Activated naive CD8-positive, alpha-beta T cell treated with anti-CD3 and anti-CD28 coated beads, Interleukin-2, amount 10 ng/mL, durations not matched to agents 7 days and 5 days (primary cell): Measurements from ENCODE around the gene ZNF346. TPM values are rescaled to one million over a fixed set of nuclear protein-coding genes. Genes with fewer than 3 reads are reported as not detected.

Experiments used
- ATAC-seq: fragments of 150-1000 bp; cut with Tn5 transposase; one replicate; pipeline ENCODE4 v1.10.0; 2021; ENCODE audit warnings: low read depth, moderate library complexity
- POLR2A ChIA-PET: fragments of 350-600 bp; sonication (Branson Sonifier 250); formaldehyde crosslinking; loops from one replicate; lab custom pipeline; 2021; ENCODE audit warnings: antibody characterized with exemption; lab: Charles Lee
- DNase-seq: peaks from one replicate; pipeline ENCODE4 v3.0.0; 2021
- H3K27ac Mint-ChIP-seq: one replicate; pipeline ENCODE4 v1.8.0; 2022; ENCODE audit warnings: mild to moderate bottlenecking, mixed read lengths
- H3K27me3 Mint-ChIP-seq: one replicate; pipeline ENCODE4 v1.8.0; 2022; ENCODE audit warnings: mild to moderate bottlenecking, moderate library complexity, mixed read lengths
- H3K36me3 Mint-ChIP-seq: one replicate; pipeline ENCODE4 v1.8.0; 2021; ENCODE audit warnings: mild to moderate bottlenecking, mixed read lengths
- H3K4me1 Mint-ChIP-seq: one replicate; pipeline ENCODE4 v1.8.0; 2021; ENCODE audit warnings: mixed read lengths
- H3K4me3 Mint-ChIP-seq: one replicate; pipeline ENCODE4 v1.8.0; 2022; ENCODE audit warnings: mild to moderate bottlenecking, moderate library complexity, mixed read lengths
- H3K9me3 Mint-ChIP-seq: one replicate; pipeline ENCODE4 v1.8.0; 2021; ENCODE audit warnings: mixed read lengths
- total RNA-seq, 2 experiments: library from RNA; stranded (reverse); gene quantifications; one replicate each; pipeline ENCODE4 v1.2.3, GENCODE V29; 2021

The ZNF346 gene
- total RNA-seq, 2 experiments from 2014 or later: 21.7 to 30.7 TPM

- peak overlapping the region; percentile 96 for H3K4me3 Mint-ChIP-seq
- peaks cover 24% of the 10 kb centered on the region for H3K4me1 Mint-ChIP-seq
- peak overlapping the region; percentile 89 for H3K27ac Mint-ChIP-seq
- POLR2A ChIA-PET: interaction anchor here (0.8 to 1.5 kb wide), 3 partner anchors 12 to 18 kb away, joined by 3 to 5 read pairs (median 4); partner anchors contain the start of gene UIMC1
- H3K9me3 Mint-ChIP-seq: no peaks in the 10 kb centered on the region
- H3K36me3 Mint-ChIP-seq: peaks cover 14% of the 10 kb centered on the region
- ATAC-seq (no peak), DNase-seq (peak; percentile 45)
- H3K27me3 Mint-ChIP-seq: no peaks in the 10 kb centered on the region
Observed at GRCh38 chr5:177023303-177023664, 788 bp downstream of the ZNF346 start.

- Mint-ChIP-seq H3K4me3 (peak overlapping the region; percentile 3), H3K9me3 (peaks cover 2% of the 10 kb centered on the region), H3K4me1 (peaks cover 24% of the 10 kb centered on the region), H3K36me3 (peaks cover 21% of the 10 kb centered on the region), H3K27ac (no peak overlapping the region), H3K27me3 (no peaks in the 10 kb centered on the region)
- no peak for DNase-seq
- POLR2A ChIA-PET: interaction anchor here (0.6 kb wide), 1 partner anchor 277 kb away, joined by 4 read pairs; no protein-coding TSS in a partner anchor
- no peak for ATAC-seq
Observed at GRCh38 chr5:177024559-177024958, 2.1 kb downstream of the ZNF346 start.

GRCh38 chr5:177025101-177025601 is 2.7 kb downstream of the ZNF346 start:
- peaks cover 24% of the 10 kb centered on the region for H3K4me1 Mint-ChIP-seq
- H3K27me3 Mint-ChIP-seq: no peaks in the 10 kb centered on the region
- ATAC-seq: no peak
- no peak overlapping the region for H3K27ac Mint-ChIP-seq
- peaks cover 25% of the 10 kb centered on the region for H3K36me3 Mint-ChIP-seq
- H3K9me3 Mint-ChIP-seq: peaks cover 2% of the 10 kb centered on the region
- H3K4me3 Mint-ChIP-seq: no peak overlapping the region
- POLR2A ChIA-PET: no interaction called here
- DNase-seq: no peak

- Mint-ChIP-seq H3K4me1 (peaks cover 23% of the 10 kb centered on the region), H3K27ac (no peak overlapping the region), H3K4me3 (no peak overlapping the region), H3K36me3 (peaks cover 39% of the 10 kb centered on the region), H3K27me3 (no peaks in the 10 kb centered on the region), H3K9me3 (peaks cover 6% of the 10 kb centered on the region)
- POLR2A ChIA-PET: interaction anchor here (0.7 kb wide), 2 partner anchors 24 to 377 kb away, joined by 3 read pairs; no protein-coding TSS in a partner anchor
- ATAC-seq (no peak), DNase-seq (no peak)
Observed at GRCh38 chr5:177027665-177028064, 5.2 kb downstream of the ZNF346 start.

GRCh38 chr5:177029498-177029897 is 7.0 kb downstream of the ZNF346 start:
- peaks cover 47% of the 10 kb centered on the region for H3K36me3 Mint-ChIP-seq
- H3K4me3 Mint-ChIP-seq: no peak overlapping the region
- POLR2A ChIA-PET: no interaction called here
- peaks cover 17% of the 10 kb centered on the region for H3K4me1 Mint-ChIP-seq
- no peak overlapping the region for H3K27ac Mint-ChIP-seq
- H3K27me3 Mint-ChIP-seq: no peaks in the 10 kb centered on the region
- peaks cover 6% of the 10 kb centered on the region for H3K9me3 Mint-ChIP-seq
- DNase-seq: no peak
- no peak for ATAC-seq

GRCh38 chr5:177035976-177036375 is 13.5 kb downstream of the ZNF346 start:
- H3K9me3 Mint-ChIP-seq: peaks cover 4% of the 10 kb centered on the region
- DNase-seq: no peak
- H3K4me1 Mint-ChIP-seq: peaks cover 13% of the 10 kb centered on the region
- H3K36me3 Mint-ChIP-seq: peaks cover 30% of the 10 kb centered on the region
- ATAC-seq: peak; percentile 74
- peak overlapping the region; percentile 31 for H3K4me3 Mint-ChIP-seq
- H3K27me3 Mint-ChIP-seq: no peaks in the 10 kb centered on the region
- peak overlapping the region; percentile 30 for H3K27ac Mint-ChIP-seq
- POLR2A ChIA-PET: interaction anchor here (0.8 kb wide), 1 partner anchor 31 kb away, joined by 4 read pairs; no protein-coding TSS in a partner anchor

GRCh38 chr5:177036443-177036842 is 13.9 kb downstream of the ZNF346 start:
- Mint-ChIP-seq H3K9me3 (peaks cover 2% of the 10 kb centered on the region), H3K4me3 (no peak overlapping the region), H3K27me3 (no peaks in the 10 kb centered on the region), H3K27ac (no peak overlapping the region), H3K36me3 (peaks cover 27% of the 10 kb centered on the region), H3K4me1 (peaks cover 13% of the 10 kb centered on the region)
- no peak for ATAC-seq
- POLR2A ChIA-PET: interaction anchor here (0.8 kb wide), 1 partner anchor 31 kb away, joined by 4 read pairs; no protein-coding TSS in a partner anchor
- no peak for DNase-seq

- POLR2A ChIA-PET: no interaction called here
- H3K9me3 Mint-ChIP-seq: no peaks in the 10 kb centered on the region
- no peak for ATAC-seq
Observed at GRCh38 chr5:177036921-177037320, 14.4 kb downstream of the ZNF346 start.

GRCh38 chr5:177040814-177041420 is 18.4 kb downstream of the ZNF346 start:
- Mint-ChIP-seq H3K4me1 (peaks cover 6% of the 10 kb centered on the region), H3K36me3 (peaks cover 9% of the 10 kb centered on the region), H3K9me3 (no peaks in the 10 kb centered on the region), H3K4me3 (no peak overlapping the region), H3K27me3 (no peaks in the 10 kb centered on the region), H3K27ac (no peak overlapping the region)
- DNase-seq (no peak), ATAC-seq (no peak)
- POLR2A ChIA-PET: no interaction called here

More at GRCh38 chr5:177036921-177037320, 14.4 kb downstream of the ZNF346 start:
- DNase-seq: no peak
- Mint-ChIP-seq H3K27ac (no peak overlapping the region), H3K36me3 (peaks cover 23% of the 10 kb centered on the region), H3K4me3 (no peak overlapping the region), H3K27me3 (no peaks in the 10 kb centered on the region), H3K4me1 (peaks cover 11% of the 10 kb centered on the region)

GRCh38 chr5:177041936-177042335 is 19.4 kb downstream of the ZNF346 start:
- Mint-ChIP-seq H3K27me3 (no peaks in the 10 kb centered on the region), H3K9me3 (no peaks in the 10 kb centered on the region), H3K27ac (no peak overlapping the region), H3K4me3 (no peak overlapping the region), H3K4me1 (no peaks in the 10 kb centered on the region), H3K36me3 (peaks cover 6% of the 10 kb centered on the region)
- POLR2A ChIA-PET: no interaction called here
- DNase-seq (no peak), ATAC-seq (no peak)

GRCh38 chr5:177043114-177043513 is 20.6 kb downstream of the ZNF346 start:
- no peaks in the 10 kb centered on the region for H3K27me3 Mint-ChIP-seq
- H3K36me3 Mint-ChIP-seq: peaks cover 12% of the 10 kb centered on the region
- H3K27ac Mint-ChIP-seq: no peak overlapping the region
- DNase-seq (no peak), ATAC-seq (no peak)
- H3K4me1 Mint-ChIP-seq: no peaks in the 10 kb centered on the region
- no peak overlapping the region for H3K4me3 Mint-ChIP-seq
- POLR2A ChIA-PET: no interaction called here
- no peaks in the 10 kb centered on the region for H3K9me3 Mint-ChIP-seq

GRCh38 chr5:177043958-177044357 is 21.5 kb downstream of the ZNF346 start:
- Mint-ChIP-seq H3K4me3 (no peak overlapping the region), H3K4me1 (no peaks in the 10 kb centered on the region), H3K27me3 (no peaks in the 10 kb centered on the region), H3K27ac (no peak overlapping the region), H3K9me3 (no peaks in the 10 kb centered on the region), H3K36me3 (peaks cover 15% of the 10 kb centered on the region)
- ATAC-seq (no peak), DNase-seq (no peak)
- POLR2A ChIA-PET: interaction anchor here (0.5 to 0.6 kb wide), 2 partner anchors 12 to 143 kb away, joined by 3 read pairs; no protein-coding TSS in a partner anchor

GRCh38 chr5:177044641-177045040 is 22.1 kb downstream of the ZNF346 start:
- peaks cover 15% of the 10 kb centered on the region for H3K36me3 Mint-ChIP-seq
- no peak overlapping the region for H3K4me3 Mint-ChIP-seq
- no peaks in the 10 kb centered on the region for H3K9me3 Mint-ChIP-seq
- no peaks in the 10 kb centered on the region for H3K4me1 Mint-ChIP-seq
- DNase-seq: no peak
- no peak for ATAC-seq
- H3K27ac Mint-ChIP-seq: no peak overlapping the region
- H3K27me3 Mint-ChIP-seq: no peaks in the 10 kb centered on the region
- POLR2A ChIA-PET: interaction anchor here (0.6 kb wide), 1 partner anchor 13 kb away, joined by 3 read pairs; no protein-coding TSS in a partner anchor

- Mint-ChIP-seq H3K4me3 (no peak overlapping the region), H3K27me3 (no peaks in the 10 kb centered on the region), H3K36me3 (peaks cover 15% of the 10 kb centered on the region), H3K9me3 (no peaks in the 10 kb centered on the region), H3K4me1 (no peaks in the 10 kb centered on the region), H3K27ac (no peak overlapping the region)
- POLR2A ChIA-PET: interaction anchor here (1.2 kb wide), 1 partner anchor 19 kb away, joined by 3 read pairs; no protein-coding TSS in a partner anchor
- DNase-seq (no peak), ATAC-seq (no peak)
Observed at GRCh38 chr5:177045631-177046030, 23.1 kb downstream of the ZNF346 start.
